T1000 (cell line): ENCODE results near the gene GPR45.
A peak's percentile ranks its signal among the peaks of the same experiment; 100 is the strongest.
"Not testable (repeated sequence)": the region's sequence is repeated elsewhere in the genome, so short reads cannot be mapped to it uniquely, and the experiment has no call there.

Experiments
- DNase-seq: peaks from one replicate; lab custom pipeline; 2025; ENCODE audit warnings: mixed read lengths; lab: John Stamatoyannopoulos, UW

The GPR45 gene

GRCh38 chr2:105241443-105241842, at the start of gene GPR45:
TSS of gene GPR45 (plus strand) at chr2:105241743. CDS start at chr2:105241859, 116 bp downstream.
- no peak for DNase-seq

- no peak for DNase-seq
Measured at GRCh38 chr2:105194022-105194675, 47.4 kb upstream of the GPR45 start.

- DNase-seq, result no peak
Measured at GRCh38 chr2:105196651-105197050, 44.9 kb upstream of the GPR45 start.

GRCh38 chr2:105215586-105216192, 25.9 kb upstream of the GPR45 start:
- DNase-seq, result no peak

- DNase-seq, result no peak
Measured at GRCh38 chr2:105220604-105221003, 20.9 kb upstream of the GPR45 start.

- DNase-seq, result no peak
Measured at GRCh38 chr2:105224444-105224843, 17.1 kb upstream of the GPR45 start.

- DNase-seq, result no peak
Measured at GRCh38 chr2:105231232-105231619, 10.3 kb upstream of the GPR45 start.

GRCh38 chr2:105235388-105236059, 6.0 kb upstream of the GPR45 start:
- DNase-seq, result peak; percentile 39

GRCh38 chr2:105236060-105236424, 5.5 kb upstream of the GPR45 start:
- no peak for DNase-seq

GRCh38 chr2:105237045-105237765, 4.3 kb upstream of the GPR45 start:
- no peak for DNase-seq

GRCh38 chr2:105238664-105239240, 2.8 kb upstream of the GPR45 start:
- no peak for DNase-seq

GRCh38 chr2:105239924-105240323, 1.6 kb upstream of the GPR45 start:
- DNase-seq, result peak; percentile 54

- DNase-seq, result no peak
Measured at GRCh38 chr2:105242286-105242993, 897 bp downstream of the GPR45 start.

- no peak for DNase-seq
Measured at GRCh38 chr2:105243961-105244360, 2.4 kb downstream of the GPR45 start.

- DNase-seq, result no peak
Measured at GRCh38 chr2:105244451-105244850, 2.9 kb downstream of the GPR45 start.

GRCh38 chr2:105248316-105249070, 7.0 kb downstream of the GPR45 start:
- DNase-seq, result no peak

GRCh38 chr2:105249181-105249580, 7.6 kb downstream of the GPR45 start:
- no peak for DNase-seq

GRCh38 chr2:105249891-105250290, 8.3 kb downstream of the GPR45 start:
- DNase-seq, result no peak

- DNase-seq, result not testable (repeated sequence)
Measured at GRCh38 chr2:105251016-105251648, 9.6 kb downstream of the GPR45 start.

- DNase-seq, result no peak
Measured at GRCh38 chr2:105252271-105252670, 10.7 kb downstream of the GPR45 start.
